ENCODE measurements around the gene NTRK2.

Gene NTRK2

GRCh38 chr9:84860249-84861115, 191.0 kb downstream of the NTRK2 start:
- DNase-seq (ENCODE audit: low read depth, low spot score), result no peak

GRCh38 chr9:84861455-84861854, 191.9 kb downstream of the NTRK2 start:
- Histone ChIP-seq H3K27me3 (ENCODE audit: control insufficient read depth, insufficient read depth, low read length) (no peaks in the 10 kb centered on the region), H3K9me3 (ENCODE audit: control insufficient read depth, insufficient read depth, low read length) (no peaks in the 10 kb centered on the region), H3K27ac (ENCODE audit: low read length) (no peak overlapping the region), H3K4me1 (ENCODE audit: control insufficient read depth, insufficient read depth, low read length) (peaks cover 6% of the 10 kb centered on the region; the same call in 1 of the 2 replicates), H3K36me3 (ENCODE audit: control insufficient read depth, insufficient read depth, low read length) (no peaks in the 10 kb centered on the region), H3K4me3 (ENCODE audit: low read length) (no peak overlapping the region)
- WGBS (ENCODE audit: insufficient coverage, insufficient read length), result no CpG with 5 or more reads among the region's 4 CpGs
- DNase-seq (ENCODE audit: low read depth, low spot score), result no peak

More at GRCh38 chr9:84860249-84861115, 191.0 kb downstream of the NTRK2 start:
- Histone ChIP-seq H3K9me3 (ENCODE audit: control insufficient read depth, insufficient read depth, low read length) (no peaks in the 10 kb centered on the region), H3K27ac (ENCODE audit: low read length) (no peak overlapping the region), H3K4me1 (ENCODE audit: control insufficient read depth, insufficient read depth, low read length) (peaks cover 6% of the 10 kb centered on the region; the same call in 1 of the 2 replicates), H3K4me3 (ENCODE audit: low read length) (no peak overlapping the region), H3K36me3 (ENCODE audit: control insufficient read depth, insufficient read depth, low read length) (no peaks in the 10 kb centered on the region), H3K27me3 (ENCODE audit: control insufficient read depth, insufficient read depth, low read length) (no peaks in the 10 kb centered on the region)
- WGBS (ENCODE audit: insufficient coverage, insufficient read length), result no CpG with 5 or more reads among the region's 12 CpGs

GRCh38 chr9:84862308-84862707, 192.8 kb downstream of the NTRK2 start:
- WGBS (ENCODE audit: insufficient coverage, insufficient read length), result no CpG with 5 or more reads among the region's 7 CpGs
- Histone ChIP-seq H3K9me3 (ENCODE audit: control insufficient read depth, insufficient read depth, low read length) (no peaks in the 10 kb centered on the region), H3K4me3 (ENCODE audit: low read length) (no peak overlapping the region), H3K27ac (ENCODE audit: low read length) (no peak overlapping the region), H3K4me1 (ENCODE audit: control insufficient read depth, insufficient read depth, low read length) (peaks cover 6% of the 10 kb centered on the region; the same call in 1 of the 2 replicates), H3K27me3 (ENCODE audit: control insufficient read depth, insufficient read depth, low read length) (no peaks in the 10 kb centered on the region), H3K36me3 (ENCODE audit: control insufficient read depth, insufficient read depth, low read length) (no peaks in the 10 kb centered on the region)
- no peak for DNase-seq (ENCODE audit: low read depth, low spot score)

- Histone ChIP-seq H3K4me3 (ENCODE audit: low read length) (no peak overlapping the region), H3K9me3 (ENCODE audit: control insufficient read depth, insufficient read depth, low read length) (no peaks in the 10 kb centered on the region), H3K27ac (ENCODE audit: low read length) (no peak overlapping the region), H3K27me3 (ENCODE audit: control insufficient read depth, insufficient read depth, low read length) (no peaks in the 10 kb centered on the region), H3K36me3 (ENCODE audit: control insufficient read depth, insufficient read depth, low read length) (no peaks in the 10 kb centered on the region), H3K4me1 (ENCODE audit: control insufficient read depth, insufficient read depth, low read length) (peaks cover 6% of the 10 kb centered on the region; the same call in 1 of the 2 replicates)
- DNase-seq (ENCODE audit: low read depth, low spot score), result peak; percentile 64
- WGBS (ENCODE audit: insufficient coverage, insufficient read length), result no CpG with 5 or more reads among the region's 2 CpGs
Observed at GRCh38 chr9:84862810-84863287, 193.3 kb downstream of the NTRK2 start.

GRCh38 chr9:84863372-84863771, 193.8 kb downstream of the NTRK2 start:
- peaks cover 6% of the 10 kb centered on the region; the same call in 1 of the 2 replicates for H3K4me1 ChIP-seq (ENCODE audit: control insufficient read depth, insufficient read depth, low read length)
- no CpG with 5 or more reads among the region's 4 CpGs for WGBS (ENCODE audit: insufficient coverage, insufficient read length)
- H3K27ac ChIP-seq (ENCODE audit: low read length), result no peak overlapping the region
- DNase-seq (ENCODE audit: low read depth, low spot score), result no peak
- no peaks in the 10 kb centered on the region for H3K9me3 ChIP-seq (ENCODE audit: control insufficient read depth, insufficient read depth, low read length)
- no peak overlapping the region for H3K4me3 ChIP-seq (ENCODE audit: low read length)
- H3K36me3 ChIP-seq (ENCODE audit: control insufficient read depth, insufficient read depth, low read length), result no peaks in the 10 kb centered on the region
- no peaks in the 10 kb centered on the region for H3K27me3 ChIP-seq (ENCODE audit: control insufficient read depth, insufficient read depth, low read length)

- Histone ChIP-seq H3K27ac (ENCODE audit: low read length) (no peak overlapping the region), H3K9me3 (ENCODE audit: control insufficient read depth, insufficient read depth, low read length) (no peaks in the 10 kb centered on the region), H3K36me3 (ENCODE audit: control insufficient read depth, insufficient read depth, low read length) (no peaks in the 10 kb centered on the region), H3K4me3 (ENCODE audit: low read length) (no peak overlapping the region), H3K4me1 (ENCODE audit: control insufficient read depth, insufficient read depth, low read length) (peaks cover 6% of the 10 kb centered on the region; the same call in 1 of the 2 replicates), H3K27me3 (ENCODE audit: control insufficient read depth, insufficient read depth, low read length) (no peaks in the 10 kb centered on the region)
- no peak for DNase-seq (ENCODE audit: low read depth, low spot score)
- WGBS (ENCODE audit: insufficient coverage, insufficient read length), result no CpG with 5 or more reads among the region's 5 CpGs
Observed at GRCh38 chr9:84866396-84867175, 197.1 kb downstream of the NTRK2 start.

GRCh38 chr9:84867186-84867585, 197.7 kb downstream of the NTRK2 start:
- no peak overlapping the region for H3K4me3 ChIP-seq (ENCODE audit: low read length)
- H3K4me1 ChIP-seq (ENCODE audit: control insufficient read depth, insufficient read depth, low read length), result peaks cover 3% of the 10 kb centered on the region; the same call in 1 of the 2 replicates
- H3K27ac ChIP-seq (ENCODE audit: low read length), result no peak overlapping the region
- H3K36me3 ChIP-seq (ENCODE audit: control insufficient read depth, insufficient read depth, low read length), result no peaks in the 10 kb centered on the region
- no peak for DNase-seq (ENCODE audit: low read depth, low spot score)
- H3K27me3 ChIP-seq (ENCODE audit: control insufficient read depth, insufficient read depth, low read length), result no peaks in the 10 kb centered on the region
- WGBS (ENCODE audit: insufficient coverage, insufficient read length), result no CpG with 5 or more reads among the region's 3 CpGs
- no peaks in the 10 kb centered on the region for H3K9me3 ChIP-seq (ENCODE audit: control insufficient read depth, insufficient read depth, low read length)

GRCh38 chr9:84869091-84869490, 199.6 kb downstream of the NTRK2 start:
- no CpG with 5 or more reads among the region's 2 CpGs for WGBS (ENCODE audit: insufficient coverage, insufficient read length)
- Histone ChIP-seq H3K4me1 (ENCODE audit: control insufficient read depth, insufficient read depth, low read length) (no peaks in the 10 kb centered on the region), H3K27ac (ENCODE audit: low read length) (no peak overlapping the region), H3K36me3 (ENCODE audit: control insufficient read depth, insufficient read depth, low read length) (no peaks in the 10 kb centered on the region), H3K4me3 (ENCODE audit: low read length) (no peak overlapping the region), H3K27me3 (ENCODE audit: control insufficient read depth, insufficient read depth, low read length) (no peaks in the 10 kb centered on the region), H3K9me3 (ENCODE audit: control insufficient read depth, insufficient read depth, low read length) (no peaks in the 10 kb centered on the region)
- DNase-seq (ENCODE audit: low read depth, low spot score), result no peak

GRCh38 chr9:84871983-84872382, 202.5 kb downstream of the NTRK2 start:
- Histone ChIP-seq H3K27ac (ENCODE audit: low read length) (no peak overlapping the region), H3K36me3 (ENCODE audit: control insufficient read depth, insufficient read depth, low read length) (no peaks in the 10 kb centered on the region), H3K9me3 (ENCODE audit: control insufficient read depth, insufficient read depth, low read length) (no peaks in the 10 kb centered on the region), H3K4me3 (ENCODE audit: low read length) (no peak overlapping the region), H3K27me3 (ENCODE audit: control insufficient read depth, insufficient read depth, low read length) (no peaks in the 10 kb centered on the region), H3K4me1 (ENCODE audit: control insufficient read depth, insufficient read depth, low read length) (0 out of 2 replicates have a peak, but pooled peaks cover 1% of the 10 kb centered on the region)
- no peak for DNase-seq (ENCODE audit: low read depth, low spot score)
- no CpG with 5 or more reads among the region's 4 CpGs for WGBS (ENCODE audit: insufficient coverage, insufficient read length)

- H3K27ac ChIP-seq (ENCODE audit: low read length), result no peak overlapping the region
- H3K4me1 ChIP-seq (ENCODE audit: control insufficient read depth, insufficient read depth, low read length), result 0 out of 2 replicates have a peak, but pooled peaks cover 1% of the 10 kb centered on the region
- H3K4me3 ChIP-seq (ENCODE audit: low read length), result no peak overlapping the region
- no peaks in the 10 kb centered on the region for H3K9me3 ChIP-seq (ENCODE audit: control insufficient read depth, insufficient read depth, low read length)
- no CpG with 5 or more reads among the region's 4 CpGs for WGBS (ENCODE audit: insufficient coverage, insufficient read length)
- no peaks in the 10 kb centered on the region for H3K27me3 ChIP-seq (ENCODE audit: control insufficient read depth, insufficient read depth, low read length)
- no peak for DNase-seq (ENCODE audit: low read depth, low spot score)
- no peaks in the 10 kb centered on the region for H3K36me3 ChIP-seq (ENCODE audit: control insufficient read depth, insufficient read depth, low read length)
Observed at GRCh38 chr9:84874022-84874421, 204.5 kb downstream of the NTRK2 start.

Measured in iPS DF 6.9 (cell line).